Activated CD4-positive, alpha-beta T cell treated with anti-CD3 and anti-CD28 coated beads for 24 hours (primary cell): ENCODE results near the gene AFTPH.

Experiments
- DNase-seq, 2 donors: peaks; one replicate each; pipeline ENCODE4 v3.0.0-alpha.2; 2020; ENCODE audit warnings: low read depth in 2 of 2

AFTPH gene

GRCh38 chr2:64523666-64524603 is at the start of gene AFTPH:
Gene AFTPH (plus strand): TSS chr2:64524328. CDS start chr2:64551475, 27,147 bp downstream.
- DNase-seq: peak; percentile 98

- DNase-seq: no peak
These were observed 49.5 kb upstream of the AFTPH start for GRCh38 chr2:64474636-64475035.

- DNase-seq: no peak
These were observed 47.1 kb upstream of the AFTPH start for GRCh38 chr2:64477037-64477436.

- no peak for DNase-seq
These were observed 46.1 kb upstream of the AFTPH start for GRCh38 chr2:64477979-64478378.

DNA sequence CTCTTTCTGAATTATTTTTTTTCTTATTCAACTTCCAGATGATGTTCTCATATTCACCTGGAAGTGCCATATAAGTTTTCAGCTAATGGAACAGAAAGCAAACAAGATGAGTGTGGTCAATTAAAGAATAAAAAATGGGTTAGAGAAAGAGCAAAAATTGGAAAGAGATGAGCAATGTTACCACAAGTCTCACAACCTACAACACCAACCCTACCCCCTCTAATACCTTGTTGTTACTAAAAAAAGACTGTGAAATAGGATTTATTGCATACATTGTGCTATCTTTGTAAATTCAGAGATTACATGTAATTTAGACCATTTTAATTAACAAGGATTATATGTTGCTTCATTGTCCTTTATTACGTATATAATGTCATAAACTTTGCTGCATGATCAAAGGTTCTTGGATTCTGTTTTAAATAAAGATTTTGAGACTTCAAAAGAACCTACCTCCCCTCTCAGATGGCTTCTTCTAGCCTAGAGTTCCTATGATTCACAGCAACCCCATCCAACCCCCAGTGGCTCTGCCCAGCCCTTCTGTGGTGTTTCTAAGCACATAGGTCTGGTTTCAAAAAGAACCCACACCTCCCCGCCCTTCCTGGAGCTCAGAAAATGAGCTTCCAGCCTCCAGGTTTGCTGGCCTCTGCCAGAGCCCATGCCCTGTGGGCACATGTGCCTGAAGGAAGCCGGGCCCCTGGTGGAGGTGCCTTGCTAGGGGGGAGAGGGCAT is 45.5 kb upstream of the AFTPH start:
- no peak for DNase-seq

DNA sequence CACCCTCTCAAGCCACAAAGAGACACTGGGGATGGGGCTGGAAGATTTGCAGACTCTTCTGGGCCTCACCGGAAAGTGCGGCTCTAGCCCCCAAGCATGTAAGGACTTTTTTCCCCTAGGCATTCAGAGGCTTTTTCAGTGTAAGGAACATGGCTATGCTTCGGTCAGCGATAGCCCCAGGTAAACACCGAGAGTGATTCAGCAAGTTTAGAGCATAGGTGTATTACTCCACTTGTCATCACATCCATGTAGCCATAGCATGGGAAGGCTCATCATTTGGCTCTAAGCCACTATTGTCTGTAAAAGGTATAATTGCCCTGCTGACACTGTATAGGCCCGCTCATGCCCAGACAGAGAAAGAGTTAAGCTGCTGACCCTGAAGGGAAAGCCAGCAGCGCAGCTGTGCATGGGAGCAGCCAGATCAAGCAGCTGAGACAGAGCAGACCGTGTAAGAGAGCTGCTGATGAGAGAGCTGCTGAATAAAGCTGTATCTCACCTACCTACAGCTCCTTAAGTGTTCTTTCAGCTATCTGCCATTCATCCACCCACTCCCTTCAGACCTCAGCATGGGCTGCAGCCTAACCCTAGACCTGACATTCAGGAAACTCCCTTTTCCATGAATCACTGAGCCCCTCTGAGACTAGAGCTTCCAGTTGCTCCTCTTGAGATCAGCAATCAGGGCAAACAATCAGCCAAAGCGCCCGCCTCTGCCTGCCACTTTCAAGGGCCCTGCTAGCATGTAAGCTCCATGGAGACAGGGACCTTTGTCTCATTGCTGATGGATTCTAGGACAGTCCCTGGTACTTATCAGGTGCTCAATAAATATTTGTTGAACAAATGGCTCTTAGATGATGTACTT is 44.6 kb upstream of the AFTPH start:
- no peak for DNase-seq

- DNase-seq: no peak
These were observed 42.5 kb upstream of the AFTPH start for GRCh38 chr2:64481665-64482064.

DNA sequence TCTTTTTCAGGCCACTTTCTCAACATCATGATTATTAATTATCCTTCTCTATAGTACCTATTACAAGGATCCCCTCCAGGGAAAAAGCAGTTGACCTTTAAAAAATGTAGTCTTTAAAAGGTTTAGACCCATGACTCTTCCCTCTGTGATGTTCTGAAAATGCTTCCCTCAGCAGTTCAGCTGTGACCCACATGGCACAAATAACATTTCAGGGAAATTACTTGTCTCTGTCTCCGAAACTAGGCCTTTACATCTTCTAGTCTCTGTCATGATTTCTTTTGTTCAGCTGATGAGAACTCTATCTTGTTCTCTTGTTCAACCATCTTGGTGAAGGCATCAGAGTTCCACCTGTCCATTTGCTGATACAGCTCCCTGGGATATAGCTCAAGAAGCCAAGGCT is 41.9 kb upstream of the AFTPH start:
- DNase-seq: no peak

- DNase-seq: no peak
These were observed 41.2 kb upstream of the AFTPH start for GRCh38 chr2:64482765-64483504.

GRCh38 chr2:64485331-64485730 is 38.8 kb upstream of the AFTPH start:
- DNase-seq: no peak

DNA sequence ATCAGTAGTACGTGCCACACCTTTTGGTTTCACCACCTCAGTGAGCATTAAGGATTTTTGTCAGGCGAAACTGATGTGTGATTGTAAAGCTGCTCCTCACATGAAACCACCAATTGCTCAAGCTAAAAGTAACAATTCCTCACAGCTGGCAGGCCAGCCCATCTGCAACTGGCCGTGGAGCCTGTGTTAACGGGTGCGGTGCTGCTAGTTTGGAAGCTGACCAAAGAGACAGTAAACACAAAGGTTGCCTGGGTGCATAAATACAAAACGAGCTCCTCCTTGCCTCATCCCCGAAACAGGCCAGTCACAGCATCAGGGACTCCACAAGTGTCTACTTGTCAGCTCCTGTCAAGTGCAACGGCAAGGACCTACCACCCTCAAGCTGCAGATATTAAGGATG is 38.2 kb upstream of the AFTPH start:
- no peak for DNase-seq

DNA sequence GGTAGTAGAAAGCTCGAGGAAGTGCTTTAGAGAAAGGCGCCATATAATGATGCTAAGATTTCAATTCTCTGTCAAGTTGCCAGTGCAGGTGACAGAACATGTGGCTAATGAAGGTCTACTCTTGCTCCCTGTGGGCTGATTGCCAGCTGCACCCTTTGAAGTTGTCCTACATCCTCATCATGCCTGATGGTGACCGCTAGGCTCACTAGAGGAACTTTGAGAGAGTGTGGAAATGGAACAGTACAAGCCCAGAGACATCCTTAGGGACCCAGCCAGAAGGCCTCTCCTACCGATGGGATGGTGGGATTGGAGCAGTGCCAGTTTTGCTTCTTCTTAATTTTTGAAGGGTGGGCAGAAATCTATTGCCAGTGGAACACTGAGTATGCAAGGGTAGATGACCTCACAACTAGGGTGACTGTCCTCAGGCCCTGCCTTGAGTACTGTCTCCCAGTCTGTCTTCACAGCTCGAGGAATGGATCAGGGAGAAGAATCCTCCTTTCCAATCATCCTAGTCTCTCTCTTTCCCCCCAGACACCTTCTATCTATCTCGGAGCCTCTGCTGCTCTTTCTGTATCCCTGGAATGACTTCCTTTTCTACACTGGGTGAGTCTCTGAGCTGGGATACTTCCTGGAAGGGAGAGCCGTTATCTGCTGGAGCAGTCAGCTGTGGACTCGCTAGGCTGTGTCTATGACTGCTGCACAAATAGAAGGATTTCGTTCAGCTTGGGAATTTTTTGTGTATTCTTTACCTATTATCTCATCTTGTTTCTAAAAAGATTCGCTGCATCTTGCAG is 36.7 kb upstream of the AFTPH start:
- no peak for DNase-seq

- DNase-seq: peak; percentile 79 to 86
These were observed 35.8 kb upstream of the AFTPH start for GRCh38 chr2:64488050-64488974.

- DNase-seq: no peak
These were observed 34.9 kb upstream of the AFTPH start for GRCh38 chr2:64489081-64489751.

DNA sequence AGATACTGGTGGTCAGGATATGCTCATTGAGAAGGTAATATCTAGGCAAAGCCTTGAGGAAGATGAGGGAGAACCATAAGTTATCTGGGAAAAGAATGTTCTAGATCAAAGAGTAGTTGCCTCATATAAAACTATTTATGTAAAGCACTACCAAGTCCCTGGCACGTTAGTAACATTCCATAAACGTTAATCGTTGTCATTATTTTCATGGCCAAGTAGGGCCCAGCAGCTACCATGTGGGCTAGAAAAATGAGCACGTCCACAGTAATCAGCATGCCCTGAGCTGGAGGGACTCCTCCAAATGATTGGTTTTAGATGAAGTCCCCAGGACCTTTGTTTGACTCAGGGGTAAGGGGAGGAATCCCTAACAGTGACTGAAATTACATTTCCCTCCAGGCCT is 32.7 kb upstream of the AFTPH start:
- DNase-seq: no peak

GRCh38 chr2:64492272-64492671 is 31.9 kb upstream of the AFTPH start:
- no peak for DNase-seq

DNA sequence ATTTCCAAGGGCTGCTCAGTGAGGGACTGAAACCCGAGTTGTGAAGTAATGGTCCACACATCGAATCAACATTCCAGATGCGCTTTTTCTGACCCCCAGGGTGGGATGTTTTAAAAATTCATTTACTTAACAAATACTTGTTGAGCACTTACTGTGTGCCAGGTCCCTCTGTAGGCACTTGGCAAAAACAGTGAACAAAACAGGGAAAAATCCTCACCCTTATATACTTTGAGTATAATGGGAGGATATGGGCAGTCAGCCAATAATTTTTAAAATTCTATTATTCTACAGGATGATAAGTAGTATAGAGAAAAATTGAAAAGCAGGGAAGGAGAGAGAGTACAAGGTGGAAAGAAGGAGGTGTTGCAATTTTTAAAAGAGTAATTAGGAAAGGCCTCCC is 31.3 kb upstream of the AFTPH start:
- DNase-seq: no peak

DNA sequence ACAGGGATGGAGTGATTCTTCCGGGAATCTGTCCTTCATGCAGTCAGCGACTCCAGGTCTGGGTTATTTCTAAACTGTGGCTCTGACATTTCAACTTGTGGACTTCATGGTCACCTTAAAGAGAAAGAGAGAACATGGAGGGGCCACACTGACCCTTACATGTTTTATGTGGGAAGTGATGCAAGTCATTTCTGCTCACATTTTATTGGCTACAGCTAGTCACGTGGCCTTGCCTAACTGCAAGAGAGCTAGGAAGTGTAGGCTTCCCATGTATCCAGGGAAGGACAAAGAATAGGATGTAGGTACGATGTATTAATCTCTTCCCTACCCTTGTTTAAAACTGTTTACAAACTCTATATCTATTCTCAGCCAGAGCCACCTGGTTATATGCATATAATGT is 30.3 kb upstream of the AFTPH start:
- DNase-seq: no peak

GRCh38 chr2:64498438-64498837 is 25.7 kb upstream of the AFTPH start:
- DNase-seq: no peak
